ENCODE data around the gene DHRS13.
"Not testable (repeated sequence)": the region's sequence is repeated elsewhere in the genome, so short reads cannot be mapped to it uniquely, and the experiment has no call there.

DHRS13 gene

DNA sequence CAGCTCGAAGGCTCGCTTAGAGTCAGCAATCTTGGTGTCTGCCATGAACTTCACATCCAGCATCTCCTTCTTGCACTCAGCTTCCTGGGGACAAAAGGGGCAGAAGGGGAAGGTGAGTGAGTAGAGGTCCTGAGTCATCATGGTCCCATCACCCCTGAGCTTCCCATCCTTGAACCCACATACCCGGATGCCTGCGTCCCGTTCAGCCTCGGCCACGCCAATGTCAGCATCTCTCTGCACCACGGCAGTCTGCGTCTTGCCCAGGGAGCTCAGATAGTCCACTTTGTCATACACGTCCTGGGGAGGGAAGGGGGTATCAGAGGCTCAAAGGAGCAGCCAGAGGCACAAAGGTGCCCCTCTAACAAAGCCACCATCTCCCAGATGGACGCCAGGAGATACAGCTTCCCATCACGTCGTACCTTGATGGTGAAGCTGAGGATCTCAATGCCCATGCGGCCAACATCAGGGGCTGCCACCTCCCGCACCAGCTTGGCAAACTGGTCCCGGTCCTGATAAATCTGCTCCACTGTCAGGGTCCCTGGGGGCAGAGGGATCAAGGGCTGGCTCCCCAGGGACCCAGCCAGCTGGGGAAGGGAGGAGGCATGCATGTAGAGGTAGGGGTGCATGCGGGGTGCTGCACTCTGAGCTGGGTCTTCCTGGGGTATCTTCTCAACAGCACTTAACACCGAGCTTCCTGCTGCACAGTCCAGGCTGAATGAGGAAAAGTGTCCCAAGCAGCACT lies 20.6 kb downstream of the DHRS13 start:
- DNase-seq (ENCODE audit: low read depth): no peak

DNA sequence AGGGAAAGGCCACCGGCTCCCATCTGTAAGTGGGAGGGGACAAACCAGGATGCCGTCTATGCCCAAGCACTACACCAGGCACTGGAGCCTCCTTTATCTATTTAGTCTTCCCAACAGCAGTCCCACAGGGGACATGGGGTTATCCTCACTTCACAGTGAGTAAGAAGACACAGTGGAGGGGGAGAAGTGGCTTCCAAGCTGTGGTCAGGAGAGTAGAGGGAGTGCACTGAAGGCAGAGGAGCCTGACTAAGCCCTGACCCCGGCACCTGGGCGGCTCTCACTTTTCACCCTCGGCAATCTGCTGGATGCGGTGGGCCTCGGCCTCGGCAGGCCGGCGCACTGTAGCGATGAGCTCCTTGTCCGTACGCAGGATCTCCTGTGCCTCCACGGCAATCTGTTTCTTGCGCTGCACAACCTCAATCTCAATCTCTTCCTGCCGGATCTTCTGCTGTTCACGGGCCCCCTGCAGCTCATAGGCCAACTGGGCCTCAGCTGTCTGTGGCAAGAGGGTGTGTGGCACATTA lies 21.3 kb downstream of the DHRS13 start:
- no peak for DNase-seq (ENCODE audit: low read depth)

DNA sequence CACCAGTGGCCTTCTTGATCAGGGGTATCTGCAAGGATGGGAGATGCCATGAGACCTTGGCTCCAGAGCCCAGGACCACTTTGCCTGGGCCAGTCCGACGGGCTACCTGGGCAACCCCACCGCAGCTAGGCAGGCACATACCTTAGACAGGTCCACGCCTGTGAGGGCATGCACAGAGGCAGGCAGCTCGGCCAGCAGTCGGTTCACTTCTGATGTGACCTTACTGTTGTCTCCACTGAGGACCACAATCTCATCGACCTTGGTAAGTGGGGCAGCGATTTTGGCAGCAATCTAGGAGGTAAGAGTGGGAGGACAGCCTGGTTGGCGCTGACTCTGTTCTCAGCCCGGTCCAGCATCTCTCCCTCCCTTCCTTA lies 22.3 kb downstream of the DHRS13 start:
- DNase-seq (ENCODE audit: low read depth): no peak

DNA sequence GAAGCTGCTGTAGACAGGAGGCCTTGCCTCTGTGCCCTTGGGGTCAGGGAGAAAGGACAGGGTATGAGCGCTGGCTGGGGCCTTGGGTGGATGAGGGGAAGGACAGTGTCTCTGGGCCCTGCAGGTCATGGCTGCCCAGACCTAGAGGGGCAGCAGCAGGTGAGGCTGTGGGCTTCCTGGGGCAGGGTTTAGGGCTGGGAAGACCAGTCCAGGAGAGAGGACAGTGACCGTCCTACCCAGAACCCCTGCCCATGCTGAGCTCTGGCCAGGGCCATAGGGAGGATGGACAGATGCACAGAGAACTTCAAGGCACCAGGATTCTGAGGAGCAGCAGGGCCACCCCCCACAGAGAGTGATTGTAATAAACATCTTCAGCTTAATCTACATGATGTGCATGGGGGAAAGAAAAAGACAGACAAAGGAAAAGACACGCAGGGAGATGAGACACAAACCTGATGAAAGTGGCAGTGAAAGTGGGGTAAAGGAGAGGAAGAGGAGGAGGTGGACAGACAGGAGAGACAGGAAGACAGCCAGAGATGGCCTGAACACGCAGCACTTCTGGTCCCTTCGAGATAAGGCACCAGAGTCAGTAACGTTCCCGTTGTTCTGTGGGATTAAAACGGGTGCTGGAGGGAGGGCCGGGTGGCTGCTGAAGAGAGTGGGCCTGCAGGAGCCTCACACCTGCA lies 22.9 kb downstream of the DHRS13 start:
- DNase-seq (ENCODE audit: low read depth): no peak

DNA sequence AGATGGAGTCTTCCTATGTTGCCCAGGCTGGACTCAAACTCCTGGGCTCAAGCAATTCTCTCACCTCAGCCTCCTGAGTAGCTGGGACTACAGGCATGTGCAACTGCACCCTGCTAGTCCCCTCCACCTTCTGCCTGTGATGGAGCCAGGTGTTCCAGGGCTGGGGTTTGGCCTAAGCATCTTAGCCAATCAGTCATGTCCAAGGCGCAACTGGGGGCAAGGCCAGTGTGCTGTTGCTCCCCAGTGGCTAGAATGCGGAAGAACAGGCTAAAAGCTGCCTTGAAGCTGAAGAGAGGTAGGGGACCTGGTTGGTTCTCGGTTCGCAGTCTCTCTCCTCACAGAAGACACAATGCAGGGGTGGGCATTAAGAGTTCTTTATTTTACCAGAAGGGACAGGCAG lies 23.9 kb downstream of the DHRS13 start:
- DNase-seq (ENCODE audit: low read depth): no peak

DNA sequence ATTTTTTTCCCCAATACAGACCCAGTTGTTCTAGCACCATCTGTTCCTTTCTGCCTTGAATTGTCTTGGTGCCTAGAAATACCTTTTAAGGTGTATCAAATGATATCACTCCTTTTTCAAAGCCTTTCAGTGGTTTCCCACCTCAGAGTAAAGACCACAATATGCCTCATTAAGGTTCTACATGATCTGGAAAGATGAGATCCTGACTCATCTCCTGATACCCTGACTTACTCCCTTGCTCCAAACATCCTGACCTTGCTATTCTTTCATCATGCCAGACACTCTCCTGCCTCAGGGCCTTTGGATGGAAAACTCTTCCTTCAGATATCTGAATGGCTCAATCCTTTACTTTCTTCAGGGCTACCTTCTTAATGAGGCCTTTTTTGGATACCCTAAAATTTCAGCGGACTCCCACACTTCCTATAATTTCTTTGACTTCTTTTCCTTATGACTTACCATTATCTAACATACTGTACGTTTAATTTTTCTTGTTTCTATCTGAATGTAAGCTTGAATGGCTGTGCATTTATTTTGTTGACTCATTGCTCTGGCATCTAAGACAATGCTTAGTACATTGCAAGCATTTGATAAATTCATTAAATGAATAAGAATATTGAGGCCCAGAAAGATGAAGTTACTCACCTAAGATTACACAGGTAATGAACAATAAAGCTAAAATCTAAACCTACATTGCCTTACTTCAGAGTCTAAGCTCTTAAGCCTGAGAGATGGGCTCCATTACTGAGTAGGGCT lies 24.5 kb downstream of the DHRS13 start:
- DNase-seq (ENCODE audit: low read depth): no peak

DNA sequence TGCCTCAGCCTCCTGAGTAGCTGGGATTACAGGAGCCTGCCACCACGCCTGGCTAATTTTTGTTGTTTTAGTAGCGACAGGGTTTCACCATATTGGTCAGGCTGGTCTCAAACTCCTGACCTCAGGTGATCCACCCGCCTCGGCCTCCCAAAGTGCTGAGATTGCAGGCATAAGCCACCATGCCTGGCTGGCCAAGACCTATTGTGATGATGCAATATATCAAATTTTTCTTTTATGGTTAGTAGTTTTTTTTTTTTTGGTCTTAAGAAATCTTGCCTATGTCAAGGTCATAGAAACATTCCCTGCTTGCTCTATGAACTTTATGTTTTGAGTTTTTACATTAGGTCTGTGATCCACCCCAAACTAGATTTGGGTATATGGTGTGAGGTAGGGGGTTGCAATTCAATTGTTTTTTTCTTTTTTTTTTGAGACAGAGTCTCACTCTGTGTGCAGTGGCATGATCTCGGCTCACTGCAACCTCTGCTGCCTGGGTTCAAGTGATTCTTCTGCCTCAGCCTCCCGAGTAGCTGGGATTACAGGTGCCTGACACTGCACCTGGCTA lies 25.6 kb downstream of the DHRS13 start:
- DNase-seq (ENCODE audit: low read depth): not testable (repeated sequence)

DNA sequence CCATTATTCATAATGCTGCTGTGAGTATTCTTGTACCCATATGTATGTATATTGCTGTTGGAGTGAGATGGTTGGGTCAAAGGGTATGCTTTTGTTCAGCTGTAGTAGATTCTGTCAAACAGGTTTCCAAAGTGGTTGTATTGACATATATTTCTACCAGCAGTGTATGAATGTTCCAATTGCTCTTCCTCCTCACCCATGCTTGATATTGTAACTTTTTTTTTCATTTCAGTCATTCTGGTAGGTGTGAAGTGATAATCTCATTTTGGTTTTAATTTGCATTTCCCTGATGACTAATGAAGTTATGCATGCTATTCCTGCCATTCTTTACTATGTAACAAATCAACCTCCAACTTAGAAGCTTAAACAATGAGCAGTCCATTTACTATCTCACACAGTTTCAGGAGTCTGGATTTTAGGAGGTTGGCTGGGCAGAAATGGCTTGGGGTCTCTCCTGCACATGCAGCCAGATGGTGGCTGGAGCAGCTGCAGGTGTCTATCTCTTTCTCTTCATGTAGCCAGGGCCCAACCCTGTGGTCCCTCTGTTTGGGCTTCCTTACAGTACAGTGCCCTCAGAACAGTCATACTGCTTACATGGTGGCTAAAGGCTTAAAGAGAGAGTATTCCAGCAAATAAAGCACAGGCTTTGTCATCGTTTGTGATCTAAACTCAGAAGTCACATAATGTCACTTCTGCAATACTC lies 26.9 kb downstream of the DHRS13 start:
- no peak for DNase-seq (ENCODE audit: low read depth)

DNA sequence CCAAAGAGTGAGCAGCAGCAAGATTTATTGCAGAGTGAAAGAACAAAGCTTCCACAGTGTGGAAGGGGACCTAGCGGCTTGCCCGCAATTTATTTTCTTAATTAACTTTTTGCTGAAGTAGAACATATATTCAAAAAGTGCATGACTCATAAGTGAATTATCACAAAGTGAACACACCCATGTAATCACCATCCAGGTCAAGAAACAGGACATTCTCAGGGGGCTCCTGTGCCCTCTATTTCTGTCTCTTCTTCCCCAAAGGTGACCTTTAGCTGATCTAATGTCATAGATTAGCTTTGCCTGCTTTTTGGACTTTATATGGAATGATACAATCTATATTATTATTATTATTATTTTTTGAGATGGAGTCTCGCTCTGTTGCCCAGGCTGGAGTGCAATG lies 28.1 kb downstream of the DHRS13 start:
- no peak for DNase-seq (ENCODE audit: low read depth)

DNA sequence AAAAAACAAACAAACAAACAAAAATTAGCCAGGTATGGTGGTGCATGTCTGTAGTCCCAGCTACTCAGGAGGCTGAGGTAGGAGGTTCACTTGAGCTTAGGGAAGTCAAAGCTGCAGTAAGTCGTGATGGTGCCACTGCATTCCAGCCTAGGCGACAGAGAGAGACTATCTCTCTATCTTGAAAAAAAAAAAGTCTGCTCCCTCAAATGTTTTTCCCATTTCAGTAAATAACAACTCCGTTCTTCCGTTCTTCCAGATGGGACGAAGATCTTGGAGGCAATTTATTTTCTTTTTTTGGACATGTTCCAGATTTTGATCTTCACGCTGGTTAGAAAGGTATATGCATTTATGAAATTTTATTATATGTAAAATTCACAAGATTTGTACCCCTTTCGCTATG lies 29.0 kb downstream of the DHRS13 start:
- no peak for DNase-seq (ENCODE audit: low read depth)

DNA sequence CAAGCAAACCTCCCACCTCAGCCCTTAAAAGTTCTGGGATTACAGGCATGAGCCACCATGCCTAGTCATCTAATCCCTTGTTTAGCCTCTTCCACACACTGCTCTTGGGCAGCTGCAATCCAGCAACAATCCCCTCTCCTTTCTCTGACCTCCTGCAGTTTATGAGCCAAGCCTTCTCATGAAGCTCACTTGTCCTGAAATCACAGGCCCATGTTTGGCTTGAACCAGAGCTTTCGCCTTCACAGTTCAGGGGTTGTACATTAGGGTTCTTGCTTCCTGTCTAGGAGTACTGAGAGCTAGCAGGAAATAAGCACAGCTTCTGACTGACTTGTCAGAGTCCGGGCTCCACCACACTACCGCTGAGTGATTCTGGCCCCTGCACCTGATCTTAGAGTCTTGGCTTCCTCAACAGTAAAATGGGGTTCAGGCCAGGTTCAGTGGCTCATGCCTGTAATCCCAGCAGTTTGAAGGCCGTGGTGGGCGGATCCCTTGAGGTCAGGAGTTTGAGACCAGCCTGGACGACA lies 31.8 kb downstream of the DHRS13 start:
- DNase-seq (ENCODE audit: low read depth): peak; percentile 17

DNA sequence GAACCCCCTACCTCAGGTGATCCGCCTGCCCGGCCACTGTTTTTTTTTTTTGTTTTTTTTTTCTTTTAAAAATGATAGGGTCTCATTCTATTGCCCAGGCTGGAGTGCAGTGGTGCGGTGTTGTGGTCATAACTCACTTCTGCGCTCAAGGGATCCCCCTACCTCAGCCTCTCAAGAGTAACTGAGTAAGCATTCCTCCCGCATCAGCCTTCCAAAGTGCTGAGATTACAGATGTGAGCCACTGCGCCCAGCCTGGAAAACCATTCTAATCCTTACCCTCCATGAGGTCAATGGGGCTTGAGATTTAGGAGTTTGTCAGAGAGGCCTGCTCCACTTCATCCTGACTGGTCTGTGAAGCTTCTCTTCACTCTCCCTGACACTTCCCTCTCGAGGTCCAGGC lies 35.6 kb downstream of the DHRS13 start:
- DNase-seq (ENCODE audit: low read depth): no peak

DNA sequence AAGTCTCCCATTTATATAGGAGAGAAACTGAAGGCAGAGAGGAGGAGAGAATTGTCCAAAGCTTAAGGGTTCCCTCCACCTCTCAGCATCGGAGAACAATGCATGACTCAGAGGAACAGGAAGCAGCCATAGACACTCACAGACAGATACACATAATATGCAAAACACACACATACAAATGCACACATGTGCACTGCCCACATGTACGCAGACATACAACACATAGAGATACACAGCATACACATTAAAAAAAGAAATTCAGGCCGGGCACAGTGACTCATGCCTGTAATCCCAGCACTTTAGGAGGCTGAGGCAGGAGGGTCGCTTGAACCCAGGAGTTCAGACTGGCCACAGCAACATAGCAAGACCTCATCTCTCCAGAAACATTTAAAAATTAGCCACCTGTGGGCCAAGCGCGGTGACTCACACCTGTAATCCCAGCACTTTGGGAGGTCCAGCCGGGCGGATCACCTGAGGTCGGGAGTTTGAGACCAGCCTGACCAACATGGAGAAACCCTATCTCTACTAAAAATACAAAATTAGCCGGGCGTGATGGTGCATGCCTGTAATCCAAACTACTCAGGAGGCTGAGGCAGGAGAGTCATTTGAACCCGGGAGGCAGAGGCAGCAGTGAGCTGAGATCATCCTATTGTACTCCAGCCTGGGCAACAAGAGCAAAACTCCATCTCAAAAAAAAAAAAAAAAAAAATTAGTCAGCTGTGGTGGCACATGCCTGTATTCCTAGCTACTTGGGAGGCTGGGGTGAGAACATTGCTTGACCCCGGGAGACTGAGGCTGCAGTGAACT lies 36.7 kb downstream of the DHRS13 start:
- no peak for DNase-seq (ENCODE audit: low read depth)

DNA sequence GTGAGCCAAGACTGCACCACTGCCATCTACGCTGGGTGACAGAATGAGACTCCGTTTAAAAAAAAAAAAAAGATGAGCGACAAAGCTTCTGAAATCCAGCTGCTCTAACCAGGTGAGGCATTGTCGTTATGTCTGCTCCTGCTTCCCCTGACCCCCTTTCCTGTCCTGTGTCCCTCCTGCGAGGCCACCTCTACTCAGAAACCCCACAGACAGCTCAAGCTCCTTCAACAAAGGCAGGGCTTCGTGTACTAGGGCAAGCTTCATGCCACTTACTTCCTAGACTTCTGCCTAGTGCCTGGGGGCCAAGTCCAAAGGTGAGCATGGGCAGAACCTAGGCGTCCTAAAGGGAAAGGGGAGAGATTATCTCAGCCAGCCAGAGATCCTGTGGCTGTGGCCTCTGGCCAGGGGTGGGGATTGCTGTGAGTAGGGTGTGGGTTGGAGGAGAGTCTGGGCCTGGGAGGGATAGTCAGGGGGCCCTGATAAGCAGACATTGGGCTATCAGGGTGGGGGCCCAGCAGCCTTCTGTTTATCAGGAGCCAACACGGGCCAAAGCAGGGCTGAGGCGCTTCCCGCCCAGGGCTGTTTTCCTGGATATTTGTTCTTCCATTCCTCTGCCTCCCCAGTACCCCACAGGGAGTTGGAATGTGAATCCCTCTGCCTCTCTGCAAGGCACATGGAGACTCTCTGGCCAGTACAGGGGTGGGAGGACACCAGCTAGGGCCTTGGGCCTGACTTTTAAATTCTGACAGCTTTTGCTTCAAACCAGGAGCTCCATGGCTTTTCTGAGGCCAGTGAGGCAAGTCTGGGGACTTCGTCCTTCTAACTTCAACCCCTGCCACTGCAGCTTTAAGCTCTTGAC lies 37.7 kb downstream of the DHRS13 start:
- DNase-seq (ENCODE audit: low read depth): no peak

DNA sequence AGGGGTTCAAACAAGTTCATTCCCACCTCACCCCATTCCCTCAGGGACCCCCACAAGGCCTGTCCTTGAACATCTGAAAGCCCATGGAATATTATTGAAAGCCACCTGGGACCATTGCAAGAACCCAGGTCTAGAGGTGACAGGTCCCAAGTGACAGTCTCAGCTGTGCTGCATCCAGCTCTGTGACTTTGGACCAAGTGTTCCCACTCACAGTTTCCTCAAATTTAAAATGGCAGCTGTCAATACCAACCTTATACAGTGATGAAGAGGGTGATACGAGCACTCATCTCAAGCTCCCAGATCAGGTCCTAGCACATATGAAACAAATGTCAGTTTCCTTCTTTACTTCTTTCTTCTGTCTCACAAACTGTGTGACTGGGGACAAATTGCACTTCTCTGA lies 38.9 kb downstream of the DHRS13 start:
- DNase-seq (ENCODE audit: low read depth): no peak

DNA sequence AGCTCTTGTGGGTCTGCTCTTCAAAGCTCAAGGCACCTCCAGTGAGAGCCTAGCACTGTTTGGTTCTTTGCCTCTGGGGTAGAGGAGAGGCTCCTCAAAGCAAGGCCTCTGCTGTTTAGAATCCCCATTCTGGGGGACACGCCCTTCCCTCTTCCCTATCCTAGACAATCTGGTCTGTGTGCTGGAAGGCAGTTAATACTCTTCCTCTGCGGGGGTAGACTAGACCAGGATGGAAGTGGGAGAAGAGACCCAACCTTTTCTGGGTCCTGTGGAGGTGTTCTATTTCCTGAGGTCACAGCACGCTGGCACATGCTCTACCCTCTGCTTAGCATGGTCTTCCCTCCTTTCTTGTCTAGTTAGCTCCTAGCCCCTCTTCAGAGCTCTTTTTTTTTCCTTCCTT lies 40.3 kb downstream of the DHRS13 start:
- no peak for DNase-seq (ENCODE audit: low read depth)

DNA sequence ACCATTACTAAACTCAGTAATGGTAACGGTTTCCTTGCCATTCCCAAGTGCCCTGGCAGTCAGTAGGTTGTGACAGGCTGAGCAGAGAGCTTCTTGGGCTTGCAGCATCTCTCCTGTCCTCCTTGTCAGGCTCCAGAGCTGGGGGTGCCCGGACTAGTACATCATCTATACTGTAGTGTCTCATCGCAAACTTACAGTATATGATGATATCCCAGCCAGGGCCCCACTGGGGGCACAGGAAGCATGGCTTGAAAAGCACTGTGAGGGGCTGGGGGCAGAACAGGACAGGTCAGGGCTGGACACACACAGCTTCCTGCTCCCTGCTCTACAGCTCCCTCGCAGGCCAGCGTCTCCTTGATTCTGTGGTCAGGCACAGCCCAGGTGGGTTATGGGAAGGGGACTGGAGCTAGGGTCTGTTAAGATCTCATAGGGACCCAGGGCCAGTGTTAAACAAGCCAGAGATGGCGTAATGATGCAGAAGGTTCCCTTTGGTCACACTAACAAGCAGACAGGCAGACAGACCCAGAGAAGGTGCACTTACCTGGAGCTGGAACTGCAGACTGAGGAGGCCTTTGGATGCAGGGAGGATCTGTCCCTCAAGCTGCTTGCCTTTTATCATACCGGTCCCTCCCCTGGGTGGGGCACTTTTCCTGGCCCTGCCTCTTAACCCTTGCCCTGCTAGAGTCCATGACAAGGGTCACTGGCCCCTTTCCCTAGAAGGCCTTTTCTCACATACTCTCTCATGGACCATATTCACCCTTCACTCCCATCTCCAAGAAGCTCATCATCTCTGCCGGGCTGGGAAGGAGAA lies 41.3 kb downstream of the DHRS13 start:
- no peak for DNase-seq (ENCODE audit: low read depth)

DNA sequence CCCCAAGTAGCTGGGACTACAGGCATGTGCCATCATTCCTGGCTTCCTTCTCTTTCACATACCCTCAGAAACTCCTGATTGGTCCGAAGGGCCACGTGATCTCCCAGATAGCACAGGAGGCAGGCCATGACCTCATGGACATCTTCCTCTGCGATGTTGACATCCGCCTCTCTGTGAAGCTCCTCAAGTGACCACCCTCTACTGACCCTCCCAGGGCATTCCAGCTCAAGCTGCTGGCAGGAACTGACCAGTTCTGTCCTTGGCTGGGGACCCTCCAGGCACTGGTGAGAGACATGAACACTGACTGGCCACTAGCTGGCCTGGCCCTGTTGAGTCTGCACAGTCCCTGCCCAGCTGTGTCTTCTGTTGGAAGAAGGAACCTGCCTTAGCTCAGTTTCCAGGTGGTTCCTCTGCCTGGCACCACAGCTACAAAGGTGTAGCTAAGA lies 42.5 kb downstream of the DHRS13 start:
- DNase-seq (ENCODE audit: low read depth): no peak

DNA sequence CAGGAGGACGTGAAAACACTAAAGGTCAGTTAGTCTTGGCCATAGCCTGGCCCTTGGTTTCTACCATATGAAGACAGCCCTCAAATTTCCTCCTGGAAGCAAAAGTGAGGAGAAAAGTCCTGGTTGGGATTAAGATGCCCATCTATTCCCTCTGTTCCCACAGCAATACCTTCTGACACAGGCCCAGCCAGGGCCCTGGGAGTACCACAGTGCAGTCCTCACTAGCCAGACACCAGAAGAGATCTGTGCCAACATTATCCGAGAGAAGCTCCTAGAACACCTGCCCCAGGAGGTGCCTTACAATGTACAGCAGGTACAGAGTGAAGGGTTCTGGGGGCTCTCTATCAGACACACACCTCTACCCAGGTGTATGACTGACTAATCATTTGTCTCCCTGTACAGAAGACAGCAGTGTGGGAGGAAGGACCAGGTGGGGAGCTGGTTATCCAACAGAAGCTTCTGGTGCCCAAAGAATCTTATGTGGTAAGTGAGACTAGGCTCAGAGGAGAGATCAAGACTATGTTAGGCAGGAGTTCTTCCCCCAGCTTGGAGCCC lies 44.0 kb downstream of the DHRS13 start:
- DNase-seq (ENCODE audit: low read depth): no peak

Measured in activated T-cell treated with anti-CD3 and anti-CD28 coated beads for 1 hour (primary cell).